Measurements from ENCODE around the gene COQ3.

GRCh38 chr6:99333068-99333467, 60.9 kb downstream of the COQ3 start:
- no peak for TF ChIP-seq POLR2AphosphoS5 (IDR thresholded peaks at IDR 0.05)
- no peak for TF ChIP-seq POLR2A (IDR thresholded peaks at IDR 0.05)
- TF ChIP-seq CTCF (IDR thresholded peaks at IDR 0.05), result no peak
